MCF 10A (cell line): ENCODE measurements around the gene RHBDD1. TPM values are rescaled to one million over a fixed set of nuclear protein-coding genes. Genes with fewer than 3 reads are reported as not detected.

ENCODE experiments used
- BruUV-seq: library from RNA; stranded (reverse); fragments of 400-500 nt; replicated peaks from 2 replicates; lab custom pipeline; 2021; lab: Mats Ljungman, UMichigan
- CTCF ChIA-PET: fragments of 300-600 bp; sonication (Branson Sonifier 250); formaldehyde crosslinking; extraction: SDS; loops from one replicate; lab custom pipeline; 2021; ENCODE audit warnings: antibody characterized with exemption, inconsistent platforms; lab: Yijun Ruan, JAX
- POLR2A ChIA-PET: fragments of 300-600, 350-650 bp; sonication (Branson Sonifier 250); formaldehyde crosslinking; extraction: SDS; loops from one replicate; lab custom pipeline; 2020; ENCODE audit warnings: antibody characterized with exemption, inconsistent platforms; lab: Yijun Ruan, JAX
- DNase-seq: peaks from one replicate; pipeline ENCODE4 v3.0.0-alpha.2; 2018; ENCODE audit not compliant: unreplicated experiment
- H3K27ac Mint-ChIP-seq: one replicate; pipeline ENCODE4 v1.8.0; 2022; ENCODE audit warnings: mild to moderate bottlenecking, low read depth, mixed read lengths; ENCODE audit not compliant: unreplicated experiment
- H3K27me3 Mint-ChIP-seq: one replicate; pipeline ENCODE4 v1.8.0; 2022; ENCODE audit warnings: mixed read lengths; ENCODE audit not compliant: insufficient read depth, unreplicated experiment
- H3K36me3 Mint-ChIP-seq: one replicate; pipeline ENCODE4 v1.8.0; 2022; ENCODE audit warnings: mild to moderate bottlenecking, moderate library complexity, mixed read lengths; ENCODE audit not compliant: insufficient read depth, unreplicated experiment
- H3K4me1 Mint-ChIP-seq: one replicate; pipeline ENCODE4 v1.8.0; 2022; ENCODE audit warnings: mixed read lengths; ENCODE audit not compliant: insufficient read depth, unreplicated experiment
- H3K4me3 Mint-ChIP-seq: one replicate; pipeline ENCODE4 v1.8.0; 2022; ENCODE audit warnings: mild to moderate bottlenecking, moderate library complexity, mixed read lengths; ENCODE audit not compliant: unreplicated experiment
- H3K9me3 Mint-ChIP-seq: one replicate; pipeline ENCODE4 v1.8.0; 2022; ENCODE audit warnings: mixed read lengths; ENCODE audit not compliant: unreplicated experiment
- CTCF ChIP-seq: fragments of 200-600 bp; IDR thresholded peaks from one replicate; pipeline ENCODE4 v1.8.0; 2022; ENCODE audit warnings: antibody characterized with exemption, mild to moderate bottlenecking; ENCODE audit not compliant: unreplicated experiment
- intact Hi-C: fragments of 100-400 bp; cut with micrococcal nuclease; formaldehyde crosslinking; loops from 2 replicates; pipeline ENCODE4 v1.14.1; 2022
- total RNA-seq: library from RNA; stranded (reverse); gene quantifications from 2 replicates; pipeline ENCODE4 v1.2.3, GENCODE V29; 2022

RHBDD1 gene
- total RNA-seq, 1 experiment from 2014 or later, result 76.0 TPM

- DNase-seq, result no peak
- no peaks in the 10 kb centered on the region for H3K9me3 Mint-ChIP-seq
- peaks cover 20% of the 10 kb centered on the region for H3K36me3 Mint-ChIP-seq
- H3K4me1 Mint-ChIP-seq, result peaks cover 10% of the 10 kb centered on the region
- CTCF ChIA-PET, result interaction anchor here (0.7 kb wide), 2 partner anchors 140 to 1635 kb away, joined by 3 read pairs; no protein-coding TSS in a partner anchor
- POLR2A ChIA-PET, result interaction anchor here (1.1 to 1.3 kb wide), 2 partner anchors 18 to 40 kb away, joined by 3 read pairs; no protein-coding TSS in a partner anchor
- H3K27me3 Mint-ChIP-seq, result no peaks in the 10 kb centered on the region
- no peak for TF ChIP-seq CTCF
- H3K27ac Mint-ChIP-seq, result no peak overlapping the region
- no TSS peak for BruUV-seq
- intact Hi-C loops, result no loop called here
- H3K4me3 Mint-ChIP-seq, result no peak overlapping the region
Measured at GRCh38 chr2:226894752-226895151, 58.9 kb downstream of the RHBDD1 start.

- no peak overlapping the region for H3K27ac Mint-ChIP-seq
- no peak overlapping the region for H3K4me3 Mint-ChIP-seq
- DNase-seq, result no peak
- TF ChIP-seq CTCF, result no peak
- ChIA-PET CTCF (interaction anchor here (0.6 to 0.7 kb wide), 3 partner anchors 59 to 1636 kb away, joined by 3 read pairs; partner anchors contain the start of gene RHBDD1), POLR2A (no interaction called here)
- no TSS peak for BruUV-seq
- intact Hi-C loops, result no loop called here
- H3K4me1 Mint-ChIP-seq, result peaks cover 10% of the 10 kb centered on the region
- H3K9me3 Mint-ChIP-seq, result no peaks in the 10 kb centered on the region
- no peaks in the 10 kb centered on the region for H3K27me3 Mint-ChIP-seq
- peaks cover 20% of the 10 kb centered on the region for H3K36me3 Mint-ChIP-seq
Measured at GRCh38 chr2:226895579-226895978, 59.7 kb downstream of the RHBDD1 start.

GRCh38 chr2:226898121-226898520 is 62.3 kb downstream of the RHBDD1 start:
- peaks cover 20% of the 10 kb centered on the region for H3K36me3 Mint-ChIP-seq
- BruUV-seq, result no TSS peak
- no peak for DNase-seq
- no peaks in the 10 kb centered on the region for H3K9me3 Mint-ChIP-seq
- H3K4me3 Mint-ChIP-seq, result no peak overlapping the region
- TF ChIP-seq CTCF, result no peak
- intact Hi-C loops, result no loop called here
- H3K27me3 Mint-ChIP-seq, result no peaks in the 10 kb centered on the region
- H3K4me1 Mint-ChIP-seq, result peaks cover 5% of the 10 kb centered on the region
- H3K27ac Mint-ChIP-seq, result no peak overlapping the region
- CTCF ChIA-PET, result no interaction called here
- POLR2A ChIA-PET, result no interaction called here

GRCh38 chr2:226898897-226899296 is 63.0 kb downstream of the RHBDD1 start:
- Mint-ChIP-seq H3K4me1 (peaks cover 7% of the 10 kb centered on the region), H3K4me3 (no peak overlapping the region), H3K27me3 (no peaks in the 10 kb centered on the region)

More at GRCh38 chr2:226898897-226899296, 63.0 kb downstream of the RHBDD1 start:
- ChIA-PET CTCF (no interaction called here), POLR2A (no interaction called here)
- no TSS peak for BruUV-seq
- Mint-ChIP-seq H3K36me3 (peaks cover 20% of the 10 kb centered on the region), H3K27ac (no peak overlapping the region), H3K9me3 (no peaks in the 10 kb centered on the region)
- no peak for TF ChIP-seq CTCF
- DNase-seq, result no peak
- intact Hi-C loops, result no loop called here
